Vagina (tissue), 2 donors: Measurements from ENCODE around the gene DAB1. TPM values are rescaled to one million over a fixed set of nuclear protein-coding genes. Genes with fewer than 3 reads are reported as not detected.

ENCODE experiments used
- DNase-seq, 2 donors: peaks; one replicate each; pipeline ENCODE4 v3.0.0-alpha.2; 2017; ENCODE audit errors: extremely low spot score in 2 of 2
- H3K27ac ChIP-seq: fragments of 200-600 bp; sonication (generic); one replicate; pipeline ENCODE4 v1.5.1; 2019
- H3K27me3 ChIP-seq: fragments of 200-600 bp; sonication (generic); one replicate; pipeline ENCODE4 v1.5.1; 2019
- H3K36me3 ChIP-seq, 2 donors: fragments of 200-600 bp; sonication (generic); one replicate each; pipeline ENCODE4 v1.5.1; 2017 to 2019
- H3K4me1 ChIP-seq: fragments of 200-600 bp; sonication (generic); one replicate; pipeline ENCODE4 v1.5.1; 2019
- H3K4me3 ChIP-seq, 2 donors: fragments of 200-600 bp; sonication (generic); 1 replicate in 1 of 2; 2 replicates in 1 of 2; pipeline ENCODE4 v1.5.1; 2016 to 2019
- H3K9me3 ChIP-seq: fragments of 200-600 bp; sonication (generic); one replicate; pipeline ENCODE4 v1.5.1; 2019
- CTCF ChIP-seq, 3 experiments: fragments of 450-650 bp in 2 of 3; fragments of 200-600 bp in 1 of 3; sonication (generic) in 1 of 3; IDR thresholded peaks; one replicate each; pipeline ENCODE4 v1.5.1; 2017 to 2019; ENCODE audit warnings: antibody characterized with exemption in 3 of 3, mild to moderate bottlenecking in 2 of 3, moderate library complexity in 2 of 3
- POLR2A ChIP-seq, 2 donors: fragments of 450-650 bp; IDR thresholded peaks; one replicate each; pipeline ENCODE4 v1.6.1; 2017; ENCODE audit warnings: antibody characterized with exemption in 2 of 2, mild to moderate bottlenecking in 2 of 2, moderate library complexity in 2 of 2
- POLR2AphosphoS5 ChIP-seq, 2 donors: sonication (generic); formaldehyde crosslinking; IDR thresholded peaks; one replicate each; pipeline ENCODE4 v1.9.0; 2017; ENCODE audit warnings: antibody characterized with exemption in 2 of 2, mild to moderate bottlenecking in 2 of 2, low read depth in 1 of 2; ENCODE audit not compliant: insufficient read depth in 1 of 2
- intact Hi-C: fragments of 100-400 bp; cut with DNase I; formaldehyde crosslinking; loops from one replicate; pipeline ENCODE4 v1.15.1; 2023
- total RNA-seq: library from RNA; depleted of rRNA; stranded (reverse); fragments of >200 nt; gene quantifications from one replicate; pipeline ENCODE4 v1.2.3, GENCODE V29; 2016

Gene DAB1
- total RNA-seq, 1 donor from 2014 or later, result 0.25 TPM

GRCh38 chr1:57192222-57192621 lies 231.6 kb downstream of the DAB1 start:
- Histone ChIP-seq H3K36me3 (no peaks in the 10 kb centered on the region), H3K27ac (no peak overlapping the region), H3K4me1 (no peaks in the 10 kb centered on the region), H3K9me3 (no peaks in the 10 kb centered on the region), H3K27me3 (no peaks in the 10 kb centered on the region), H3K4me3 (no peak overlapping the region)
- intact Hi-C loops, result no loop called here
- TF ChIP-seq POLR2AphosphoS5 (IDR thresholded peaks at IDR 0.05; ENCODE audit: insufficient read depth in 1 of 2, low read depth in 1 of 2) (no peak), CTCF (IDR thresholded peaks at IDR 0.05) (no peak), POLR2A (IDR thresholded peaks at IDR 0.05) (no peak)
- DNase-seq, result no peak

- DNase-seq, result no peak
- Histone ChIP-seq H3K4me3 (no peak overlapping the region), H3K4me1 (no peaks in the 10 kb centered on the region), H3K36me3 (no peaks in the 10 kb centered on the region), H3K27me3 (no peaks in the 10 kb centered on the region), H3K27ac (no peak overlapping the region), H3K9me3 (no peaks in the 10 kb centered on the region)
- intact Hi-C loops, result no loop called here
- TF ChIP-seq POLR2A (IDR thresholded peaks at IDR 0.05), result no peak
- no peak for TF ChIP-seq CTCF (IDR thresholded peaks at IDR 0.05)
- TF ChIP-seq POLR2AphosphoS5 (IDR thresholded peaks at IDR 0.05; ENCODE audit: insufficient read depth in 1 of 2, low read depth in 1 of 2), result no peak
Measured at GRCh38 chr1:57190898-57191297, 233.0 kb downstream of the DAB1 start.

DNA sequence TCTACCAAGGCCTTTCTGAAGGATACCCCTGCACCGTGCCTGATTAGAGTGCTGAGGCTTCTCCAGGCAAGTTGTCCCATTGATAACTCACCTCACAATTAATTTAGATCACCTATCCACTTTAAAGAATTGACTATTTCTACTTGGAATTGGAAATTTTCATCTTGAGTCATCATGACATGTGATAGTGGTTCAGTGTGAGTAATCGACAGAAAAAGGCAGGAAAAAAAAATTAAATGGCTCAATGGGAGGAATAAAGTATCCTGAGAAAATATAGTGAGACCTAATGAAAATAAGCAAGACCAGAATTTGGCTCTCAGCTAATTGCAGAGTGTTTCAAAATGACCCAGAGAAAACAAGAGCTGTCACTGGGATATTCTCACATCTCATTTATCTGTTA lies 235.7 kb downstream of the DAB1 start:
- H3K27ac ChIP-seq, result no peak overlapping the region
- H3K9me3 ChIP-seq, result no peaks in the 10 kb centered on the region
- intact Hi-C loops, result loop anchor here (10.0 kb wide), 1 partner anchor 217 kb away; no protein-coding TSS in a partner anchor
- no peaks in the 10 kb centered on the region for H3K27me3 ChIP-seq
- H3K4me1 ChIP-seq, result no peaks in the 10 kb centered on the region
- TF ChIP-seq CTCF (IDR thresholded peaks at IDR 0.05) (no peak), POLR2AphosphoS5 (IDR thresholded peaks at IDR 0.05; ENCODE audit: insufficient read depth in 1 of 2, low read depth in 1 of 2) (no peak), POLR2A (IDR thresholded peaks at IDR 0.05) (no peak)
- DNase-seq, result no peak
- H3K4me3 ChIP-seq, result no peak overlapping the region
- H3K36me3 ChIP-seq, result no peaks in the 10 kb centered on the region

DNA sequence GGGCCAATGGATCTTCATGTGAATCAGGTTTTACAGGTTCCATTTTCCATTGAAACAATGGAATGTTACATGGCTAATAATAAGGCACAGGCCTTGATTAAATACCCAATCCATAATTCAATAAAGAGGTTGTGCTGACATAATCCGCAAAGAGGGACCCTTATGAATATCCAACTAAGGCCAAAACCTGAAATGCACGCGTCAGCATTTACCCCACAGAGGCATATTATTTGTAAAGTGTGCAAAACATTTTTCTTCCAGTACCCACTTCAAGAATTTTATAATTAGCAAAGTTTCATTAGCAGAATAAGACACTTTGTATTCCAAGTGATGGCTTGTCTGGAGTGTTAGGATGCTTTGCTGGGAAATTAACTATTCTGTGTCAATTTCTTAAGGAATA lies 237.4 kb downstream of the DAB1 start:
- Histone ChIP-seq H3K9me3 (no peaks in the 10 kb centered on the region), H3K4me1 (no peaks in the 10 kb centered on the region), H3K36me3 (no peaks in the 10 kb centered on the region), H3K4me3 (no peak overlapping the region), H3K27ac (no peak overlapping the region), H3K27me3 (no peaks in the 10 kb centered on the region)
- TF ChIP-seq POLR2A (IDR thresholded peaks at IDR 0.05) (no peak), POLR2AphosphoS5 (IDR thresholded peaks at IDR 0.05; ENCODE audit: insufficient read depth in 1 of 2, low read depth in 1 of 2) (no peak), CTCF (IDR thresholded peaks at IDR 0.05) (no peak)
- DNase-seq, result no peak
- intact Hi-C loops, result loop anchor here (10.0 kb wide), 1 partner anchor 218 kb away; no protein-coding TSS in a partner anchor

- no peak overlapping the region for H3K4me3 ChIP-seq
- TF ChIP-seq CTCF (IDR thresholded peaks at IDR 0.05), result no peak
- TF ChIP-seq POLR2A (IDR thresholded peaks at IDR 0.05), result no peak
- TF ChIP-seq POLR2AphosphoS5 (IDR thresholded peaks at IDR 0.05; ENCODE audit: insufficient read depth in 1 of 2, low read depth in 1 of 2), result no peak
- intact Hi-C loops, result no loop called here
- no peak for DNase-seq
- H3K9me3 ChIP-seq, result no peaks in the 10 kb centered on the region
- no peaks in the 10 kb centered on the region for H3K36me3 ChIP-seq
- H3K27me3 ChIP-seq, result no peaks in the 10 kb centered on the region
- no peaks in the 10 kb centered on the region for H3K4me1 ChIP-seq
- no peak overlapping the region for H3K27ac ChIP-seq
Measured at GRCh38 chr1:57179001-57179400, 244.9 kb downstream of the DAB1 start.
